Activated CD4-positive, CD25-positive, alpha-beta regulatory T cell treated with anti-CD3 and anti-CD28 coated beads, Interleukin-2, amount 50 U/mL, for 72 hours (primary cell): ENCODE measurements around the gene EXO1.
A peak's percentile ranks its signal among the peaks of the same experiment; 100 is the strongest.
"Not testable (repeated sequence)": the region's sequence is repeated elsewhere in the genome, so short reads cannot be mapped to it uniquely, and the experiment has no call there.

ENCODE experiments used
- DNase-seq: peaks from one replicate; pipeline ENCODE4 v3.0.0; 2021

The EXO1 gene

DNA sequence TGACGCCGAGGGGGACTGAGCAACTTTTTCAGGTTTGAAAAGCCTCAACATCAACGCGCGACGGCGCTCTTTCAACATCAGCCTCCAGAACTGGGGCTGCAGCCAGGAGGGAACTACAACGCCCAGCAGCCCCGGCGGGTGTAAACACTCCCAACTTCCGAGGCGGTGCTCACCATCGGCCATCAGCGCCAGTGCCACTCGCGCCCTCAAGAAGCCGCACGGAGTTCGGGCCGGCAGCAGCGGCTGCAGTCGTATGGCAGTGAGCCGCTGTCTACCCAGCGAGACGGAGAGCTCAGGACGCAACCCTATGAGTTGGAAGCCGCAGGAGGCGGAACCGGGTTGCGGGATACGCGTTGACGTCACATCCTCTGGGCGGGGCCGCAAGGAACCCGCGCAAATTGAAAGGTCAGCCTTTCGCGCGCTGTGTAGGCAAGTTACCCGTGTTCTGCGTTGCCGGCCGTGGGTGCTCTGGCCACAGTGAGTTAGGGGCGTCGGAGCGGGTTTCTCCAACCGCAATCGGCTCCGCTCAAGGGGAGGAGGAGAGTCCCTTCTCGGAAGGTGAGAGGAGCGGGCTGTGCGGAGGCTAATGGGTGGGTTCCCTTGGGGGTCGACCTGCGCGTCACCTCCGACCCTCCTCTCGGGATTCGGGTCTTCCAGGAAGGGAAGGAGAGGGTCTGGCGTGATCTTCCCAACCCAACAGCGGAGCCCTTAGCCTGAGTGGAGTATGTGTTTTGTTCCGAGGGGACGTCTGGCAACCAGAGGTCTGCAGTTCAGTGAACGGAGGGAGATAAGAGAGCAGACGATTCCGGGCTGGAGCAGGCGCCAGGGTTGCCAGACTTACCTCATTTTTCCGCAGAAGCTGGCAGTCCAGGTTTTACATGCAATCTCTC, at the start of gene EXO1:
Gene EXO1, plus strand, starts transcription at position 409 of the 890 bp plus-strand sequence. CDS start 2,222 bp downstream, outside the sequence.
- peak; percentile 93 for DNase-seq

GRCh38 chr1:241799416-241799815, 48.6 kb upstream of the EXO1 start:
- no peak for DNase-seq

GRCh38 chr1:241800640-241801039, 47.4 kb upstream of the EXO1 start:
- no peak for DNase-seq

GRCh38 chr1:241802863-241803262, 45.1 kb upstream of the EXO1 start:
- DNase-seq: no peak

DNA sequence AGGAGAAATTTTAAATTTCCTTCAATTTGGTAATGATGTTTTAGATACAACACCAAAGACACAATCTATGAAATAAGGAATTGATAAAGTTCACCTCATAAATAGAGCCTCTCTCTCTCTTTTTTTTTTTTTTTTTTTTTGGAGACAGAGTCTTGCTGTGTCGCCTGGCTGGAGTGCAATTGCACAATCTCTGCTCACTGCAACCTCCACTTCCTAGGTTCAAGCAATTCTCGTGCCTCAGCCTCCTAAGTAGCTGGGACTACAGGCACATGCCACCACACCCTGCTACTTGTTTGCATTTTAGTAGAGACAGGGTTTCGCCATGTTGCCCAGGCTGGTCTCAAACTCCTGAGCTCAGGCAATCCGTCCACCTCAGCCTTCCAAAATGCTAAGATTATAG, 43.3 kb upstream of the EXO1 start:
- DNase-seq: not testable (repeated sequence)

- no peak for DNase-seq
Observed at GRCh38 chr1:241808265-241808664, 39.7 kb upstream of the EXO1 start.

- no peak for DNase-seq
Observed at GRCh38 chr1:241810769-241811405, 37.1 kb upstream of the EXO1 start.

DNA sequence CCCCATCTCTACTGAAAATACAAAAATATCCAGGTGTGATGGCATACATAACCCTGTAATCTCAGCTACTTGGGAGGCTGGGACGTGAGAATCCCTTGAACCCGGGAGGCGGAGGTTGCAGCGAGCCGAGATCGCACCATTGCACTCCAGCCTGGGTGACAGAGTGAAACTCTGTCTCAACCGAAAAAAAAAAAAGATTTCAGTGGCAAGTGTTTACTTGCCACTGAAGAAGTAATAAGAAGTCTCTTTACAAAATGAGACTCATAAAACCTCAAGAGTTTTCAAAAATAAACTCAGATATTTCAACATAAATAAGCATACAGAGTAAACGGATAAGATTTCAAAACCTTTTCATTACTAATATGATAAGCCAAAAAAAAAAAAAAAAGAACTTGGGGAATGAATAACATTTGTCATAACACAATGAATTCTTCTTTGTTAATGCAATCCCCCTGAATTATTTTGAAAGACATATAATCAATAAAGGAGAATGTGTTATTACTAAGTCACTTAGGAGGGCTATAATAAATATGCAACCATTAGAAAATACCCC, 34.2 kb upstream of the EXO1 start:
- DNase-seq: no peak

- DNase-seq: no peak
Observed at GRCh38 chr1:241816008-241816407, 32.0 kb upstream of the EXO1 start.

GRCh38 chr1:241817331-241817792, 30.6 kb upstream of the EXO1 start:
- no peak for DNase-seq

GRCh38 chr1:241817956-241818612, 29.9 kb upstream of the EXO1 start:
- no peak for DNase-seq

DNA sequence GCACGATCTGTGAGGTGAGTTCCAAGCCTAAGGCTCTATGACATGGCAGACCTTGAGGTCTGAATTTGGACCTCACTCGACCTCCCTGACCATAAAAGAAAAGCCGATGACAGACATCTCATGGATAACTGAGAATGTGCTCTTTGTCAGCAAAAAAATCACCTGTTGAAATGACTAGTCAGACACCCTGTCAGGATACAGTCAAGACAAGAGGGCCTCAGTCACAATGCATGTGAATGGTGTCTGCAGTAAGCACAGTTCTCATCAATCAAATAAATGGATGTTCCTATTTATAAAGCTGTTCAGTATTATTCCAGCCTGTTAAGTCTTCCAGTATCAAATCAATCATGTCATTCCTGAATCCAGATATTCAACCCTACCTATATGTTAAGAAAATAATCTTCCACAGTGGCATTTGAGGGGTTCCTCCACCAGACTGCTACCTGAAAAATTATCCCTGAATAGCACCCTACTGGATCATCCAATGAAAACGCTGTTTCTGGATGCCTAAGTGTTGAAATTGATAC, 28.6 kb upstream of the EXO1 start:
- no peak for DNase-seq

DNA sequence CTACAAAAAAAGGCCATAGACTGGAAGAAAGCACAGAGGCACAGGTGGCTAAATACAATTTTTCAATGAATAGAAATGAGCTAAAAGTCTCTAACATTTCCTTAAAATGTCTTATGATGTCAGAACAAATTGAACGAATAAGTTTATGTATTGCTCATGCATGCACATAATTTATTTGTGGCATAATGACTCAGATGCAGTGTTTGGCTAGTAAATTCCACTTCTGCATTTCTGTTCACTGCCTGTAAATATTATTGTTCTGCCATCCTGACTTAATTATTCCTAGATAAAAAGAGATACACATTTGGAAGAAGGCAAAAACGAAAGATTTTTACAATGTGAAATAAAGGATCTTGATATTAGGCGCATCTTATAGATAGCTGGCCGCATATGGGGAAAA, 26.6 kb upstream of the EXO1 start:
- DNase-seq: no peak

GRCh38 chr1:241822846-241823245, 25.2 kb upstream of the EXO1 start:
- DNase-seq: no peak

DNA sequence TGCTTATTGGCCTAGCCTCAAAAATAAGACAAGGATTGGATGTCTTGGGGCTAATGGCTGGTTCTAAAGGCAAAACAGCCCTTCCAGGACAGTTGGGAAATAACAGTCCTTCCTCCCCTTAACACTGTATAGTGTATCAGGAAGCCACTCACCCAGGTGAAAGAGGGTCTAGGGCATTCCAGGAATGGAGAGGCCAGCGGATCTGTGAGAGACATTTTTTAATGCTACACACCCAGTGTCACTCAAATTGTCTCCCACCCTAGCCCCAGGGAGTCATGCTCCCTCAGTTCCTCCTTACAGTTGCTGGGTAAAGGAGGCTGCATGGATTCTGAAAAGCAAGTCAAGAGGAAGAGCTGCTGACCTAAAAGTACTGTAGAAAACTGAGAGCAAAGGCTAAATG, 24.1 kb upstream of the EXO1 start:
- no peak for DNase-seq

DNA sequence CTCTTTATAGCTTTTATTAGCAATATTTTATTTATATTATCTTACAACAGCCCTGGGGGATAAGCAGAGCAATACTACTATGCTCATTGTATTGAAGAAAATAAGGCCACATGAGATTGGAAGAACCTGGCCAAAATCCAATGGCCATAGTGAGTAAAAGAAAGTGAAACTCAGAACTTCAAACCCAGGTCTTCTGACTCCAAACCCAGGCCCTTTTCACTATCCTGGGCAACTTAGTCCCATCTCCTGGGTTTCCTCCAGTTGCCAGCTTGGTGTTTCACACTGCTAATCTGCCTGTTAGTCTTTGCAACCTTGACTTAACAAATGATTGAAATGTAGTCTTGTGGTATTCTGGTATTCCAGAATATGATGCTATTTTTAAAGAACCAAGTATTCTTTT, 22.4 kb upstream of the EXO1 start:
- DNase-seq: no peak

DNA sequence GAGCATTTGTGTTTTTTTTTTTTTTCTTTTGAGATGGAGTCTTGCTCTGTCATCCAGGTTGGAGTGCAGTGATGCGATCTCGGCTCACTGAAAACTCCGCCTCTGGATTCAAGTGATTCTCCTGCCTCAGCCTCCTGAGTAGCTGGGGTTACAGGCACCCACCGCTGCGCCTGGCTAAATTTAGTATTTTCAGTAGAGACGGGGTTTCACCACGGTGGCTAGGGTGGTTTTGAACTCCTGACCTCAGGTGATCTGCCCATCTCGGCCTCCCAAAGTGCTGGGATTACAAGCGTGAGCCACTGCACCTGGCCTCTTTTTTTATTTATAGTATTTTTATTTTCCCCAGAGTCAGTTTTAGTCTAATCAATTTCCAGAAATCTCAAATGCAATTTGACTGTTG, 21.4 kb upstream of the EXO1 start:
- not testable (repeated sequence) for DNase-seq

- no peak for DNase-seq
Observed at GRCh38 chr1:241827264-241827663, 20.7 kb upstream of the EXO1 start.

GRCh38 chr1:241828463-241829021, 19.5 kb upstream of the EXO1 start:
- DNase-seq: no peak

- no peak for DNase-seq
Observed at GRCh38 chr1:241829468-241829867, 18.5 kb upstream of the EXO1 start.

DNA sequence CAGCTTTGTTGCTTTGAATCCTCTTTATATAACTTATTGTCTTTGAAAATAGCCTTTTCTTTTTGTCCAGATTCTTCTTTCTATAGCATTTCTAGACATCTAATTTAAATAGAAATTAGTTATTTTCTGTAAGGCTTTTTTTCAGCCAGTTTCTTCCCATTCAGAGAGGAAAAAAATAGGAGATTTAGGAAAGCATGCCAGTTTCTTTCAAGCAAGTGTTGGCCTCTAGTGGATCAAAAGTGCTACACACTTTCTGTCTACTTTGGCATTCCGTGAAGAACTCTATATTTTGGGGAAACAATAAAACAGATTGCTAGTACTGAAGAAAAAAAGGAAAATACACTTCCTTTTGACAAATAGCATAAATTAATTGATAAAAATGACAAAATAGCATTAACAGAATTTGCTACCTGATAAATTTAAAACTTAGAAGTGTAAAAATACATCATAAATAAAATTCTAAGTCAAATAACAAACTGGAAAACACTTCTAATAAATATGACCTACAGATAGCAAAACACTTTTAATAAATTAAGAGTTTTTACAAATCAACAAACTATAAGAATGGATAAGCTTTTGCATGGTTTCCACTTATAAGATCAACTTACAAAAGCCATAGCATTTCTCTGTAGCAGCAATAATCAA, 13.1 kb upstream of the EXO1 start:
- DNase-seq: no peak

GRCh38 chr1:241836941-241837340, 11.1 kb upstream of the EXO1 start:
- no peak for DNase-seq
